GM12864 (cell line): ENCODE results near the gene COL28A1.

Experiments used
- DNase-seq: peaks from one replicate; pipeline ENCODE4 v3.0.0-alpha.2; 2011; ENCODE audit warnings: low read depth
- H3K4me3 ChIP-seq: 2 replicates; pipeline ENCODE4 v1.5.1; 2011; ENCODE audit warnings: mild to moderate bottlenecking, low read depth, low read length, control low read depth
- CTCF ChIP-seq: IDR thresholded peaks from 2 replicates; pipeline ENCODE4 v1.5.1; 2011; ENCODE audit warnings: low read depth, mild to moderate bottlenecking, moderate library complexity, low read length, control low read depth, inconsistent platforms; ENCODE audit errors: missing control alignments

COL28A1 gene

GRCh38 chr7:7434329-7434728, 101.3 kb downstream of the COL28A1 start:
- no peak for DNase-seq
- no peak overlapping the region for H3K4me3 ChIP-seq
- no peak for TF ChIP-seq CTCF

GRCh38 chr7:7433811-7434210, 101.9 kb downstream of the COL28A1 start:
- no peak overlapping the region for H3K4me3 ChIP-seq
- DNase-seq = no peak
- no peak for TF ChIP-seq CTCF

GRCh38 chr7:7432979-7433378, 102.7 kb downstream of the COL28A1 start:
- H3K4me3 ChIP-seq = no peak overlapping the region
- no peak for DNase-seq
- TF ChIP-seq CTCF = no peak

- DNase-seq = no peak
- no peak for TF ChIP-seq CTCF
- no peak overlapping the region for H3K4me3 ChIP-seq
These were observed 106.9 kb downstream of the COL28A1 start for GRCh38 chr7:7428806-7429205.

- H3K4me3 ChIP-seq = no peak overlapping the region
- no peak for DNase-seq
- no peak for TF ChIP-seq CTCF
These were observed 108.3 kb downstream of the COL28A1 start for GRCh38 chr7:7427363-7427762.

- H3K4me3 ChIP-seq = no peak overlapping the region
- no peak for TF ChIP-seq CTCF
- no peak for DNase-seq
These were observed 109.0 kb downstream of the COL28A1 start for GRCh38 chr7:7426676-7427075.

- DNase-seq = no peak
- no peak for TF ChIP-seq CTCF
- H3K4me3 ChIP-seq = no peak overlapping the region
These were observed 110.4 kb downstream of the COL28A1 start for GRCh38 chr7:7425321-7425720.
